ENCODE results near the gene CP. TPM values are rescaled to one million over a fixed set of nuclear protein-coding genes. Genes with fewer than 3 reads are reported as not detected.

The CP gene
- total and polyA plus RNA-seq, 2 experiments from 2014 or later: 0.12 TPM; not detected in 1

DNA sequence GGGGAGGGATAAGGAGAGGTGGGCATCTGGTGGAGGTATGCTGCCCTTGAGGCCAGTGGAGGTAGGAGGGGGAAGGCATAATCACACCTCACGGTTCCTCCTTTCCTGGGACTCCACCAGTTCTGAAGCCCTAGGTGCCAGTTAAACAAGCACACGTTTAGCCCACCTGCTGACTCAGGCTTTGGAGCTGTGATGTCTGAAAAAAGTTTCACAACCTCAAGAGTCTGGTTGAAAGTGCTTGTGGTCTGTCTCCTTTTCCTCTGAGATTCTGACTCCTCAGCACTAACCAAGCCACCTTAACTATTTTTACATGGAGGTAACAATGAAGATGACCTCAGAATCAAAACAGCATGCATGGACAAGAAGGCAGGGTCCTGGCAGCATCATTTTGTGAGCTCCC, 69.2 kb downstream of the CP start:
- Histone ChIP-seq H3K9me3 (ENCODE audit: low read depth) (no peaks in the 10 kb centered on the region), H3K27ac (no peak overlapping the region), H3K36me3 (no peaks in the 10 kb centered on the region), H3K27me3 (no peaks in the 10 kb centered on the region), H3K4me3 (no peak overlapping the region), H3K4me1 (ENCODE audit: low read depth) (no peaks in the 10 kb centered on the region)
- DNase-seq (ENCODE audit: low read depth in 1 of 2, low spot score in 1 of 2): peak in 1 of 2 donors; percentile 62
- TF ChIP-seq, protein P1, sequence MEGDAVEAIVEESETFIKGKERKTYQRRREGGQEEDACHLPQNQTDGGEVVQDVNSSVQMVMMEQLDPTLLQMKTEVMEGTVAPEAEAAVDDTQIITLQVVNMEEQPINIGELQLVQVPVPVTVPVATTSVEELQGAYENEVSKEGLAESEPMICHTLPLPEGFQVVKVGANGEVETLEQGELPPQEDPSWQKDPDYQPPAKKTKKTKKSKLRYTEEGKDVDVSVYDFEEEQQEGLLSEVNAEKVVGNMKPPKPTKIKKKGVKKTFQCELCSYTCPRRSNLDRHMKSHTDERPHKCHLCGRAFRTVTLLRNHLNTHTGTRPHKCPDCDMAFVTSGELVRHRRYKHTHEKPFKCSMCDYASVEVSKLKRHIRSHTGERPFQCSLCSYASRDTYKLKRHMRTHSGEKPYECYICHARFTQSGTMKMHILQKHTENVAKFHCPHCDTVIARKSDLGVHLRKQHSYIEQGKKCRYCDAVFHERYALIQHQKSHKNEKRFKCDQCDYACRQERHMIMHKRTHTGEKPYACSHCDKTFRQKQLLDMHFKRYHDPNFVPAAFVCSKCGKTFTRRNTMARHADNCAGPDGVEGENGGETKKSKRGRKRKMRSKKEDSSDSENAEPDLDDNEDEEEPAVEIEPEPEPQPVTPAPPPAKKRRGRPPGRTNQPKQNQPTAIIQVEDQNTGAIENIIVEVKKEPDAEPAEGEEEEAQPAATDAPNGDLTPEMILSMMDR (IDR thresholded peaks at IDR 0.05; ENCODE audit: low read depth, low read length): no peak

DNA sequence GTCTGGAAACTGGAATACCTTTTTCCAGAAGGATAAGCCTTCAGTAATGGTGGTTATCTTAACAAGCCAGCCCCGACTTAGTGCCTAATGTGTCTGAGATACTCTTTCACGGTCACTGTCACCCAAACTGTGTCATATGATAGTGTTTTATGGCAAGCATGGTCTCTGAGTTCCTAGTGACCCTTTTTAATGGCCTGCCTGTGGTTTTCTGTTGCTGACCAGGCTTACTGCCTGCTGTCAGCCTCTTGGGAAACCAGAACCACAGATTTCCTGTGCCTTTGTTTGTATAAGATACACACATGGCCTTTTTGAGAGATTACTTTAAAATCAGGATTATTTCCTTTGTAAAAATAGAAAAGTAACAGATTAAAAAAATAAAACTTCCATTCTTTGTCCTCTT, 69.8 kb downstream of the CP start:
- peak in 1 of 2 donors; percentile 68 for DNase-seq (ENCODE audit: low read depth in 1 of 2, low spot score in 1 of 2)
- Histone ChIP-seq H3K36me3 (no peaks in the 10 kb centered on the region), H3K27me3 (no peaks in the 10 kb centered on the region), H3K9me3 (ENCODE audit: low read depth) (no peaks in the 10 kb centered on the region), H3K4me3 (no peak overlapping the region), H3K27ac (no peak overlapping the region), H3K4me1 (ENCODE audit: low read depth) (no peaks in the 10 kb centered on the region)
- TF ChIP-seq, protein P1 (IDR thresholded peaks at IDR 0.05; ENCODE audit: low read depth, low read length): no peak

DNA sequence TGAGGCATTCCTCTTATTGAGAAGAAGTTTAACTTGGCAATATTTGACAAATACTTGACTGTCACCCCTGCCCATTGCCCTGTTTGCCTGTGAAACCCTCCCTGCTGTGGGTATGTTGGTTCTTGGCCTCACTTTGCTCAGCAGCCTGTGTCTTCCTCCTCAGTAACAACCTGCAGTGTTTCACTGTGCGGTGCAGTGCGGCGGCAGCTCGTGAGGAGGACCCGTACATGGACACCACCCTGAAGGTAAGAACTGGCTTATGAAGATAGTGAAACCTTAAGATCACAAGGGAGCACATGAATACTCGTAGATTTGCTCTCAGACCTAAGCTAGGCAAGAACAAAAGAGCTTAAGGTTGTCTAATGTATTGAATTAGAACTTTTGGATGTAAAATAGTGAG, 71.2 kb downstream of the CP start:
- Histone ChIP-seq H3K27me3 (no peaks in the 10 kb centered on the region), H3K36me3 (no peaks in the 10 kb centered on the region), H3K4me1 (ENCODE audit: low read depth) (no peaks in the 10 kb centered on the region)

DNA sequence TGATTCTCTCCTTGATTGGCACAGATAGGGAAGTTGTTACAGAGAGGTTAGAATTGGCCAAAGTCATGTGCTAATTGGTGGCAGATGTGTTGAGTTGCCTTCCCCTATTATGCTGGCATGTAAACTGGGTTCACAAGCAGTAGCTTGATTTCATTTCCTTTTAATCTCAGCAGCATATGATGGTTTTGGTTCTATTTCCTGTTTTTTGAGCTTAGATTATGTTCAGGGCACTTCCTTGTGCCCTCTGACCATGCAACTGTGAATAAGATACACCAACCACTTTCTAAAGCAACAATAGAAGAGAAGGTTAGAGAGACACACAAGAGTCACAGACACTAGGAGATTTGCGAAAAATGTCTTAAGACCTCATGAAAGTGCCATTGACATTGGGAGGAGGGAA, 75.7 kb downstream of the CP start:
- H3K27me3 ChIP-seq: no peaks in the 10 kb centered on the region
- H3K4me3 ChIP-seq: no peak overlapping the region
- DNase-seq (ENCODE audit: low read depth in 1 of 2, low spot score in 1 of 2): no peak
- no peaks in the 10 kb centered on the region for H3K4me1 ChIP-seq (ENCODE audit: low read depth)
- TF ChIP-seq, protein P1 (IDR thresholded peaks at IDR 0.05; ENCODE audit: low read depth, low read length): no peak
- no peaks in the 10 kb centered on the region for H3K36me3 ChIP-seq
- H3K27ac ChIP-seq: no peak overlapping the region
- H3K9me3 ChIP-seq (ENCODE audit: low read depth): no peaks in the 10 kb centered on the region

More for the DNA sequence above, 71.2 kb downstream of the CP start:
- TF ChIP-seq, protein P1 (IDR thresholded peaks at IDR 0.05; ENCODE audit: low read depth, low read length): no peak
- Histone ChIP-seq H3K27ac (no peak overlapping the region), H3K9me3 (ENCODE audit: low read depth) (no peaks in the 10 kb centered on the region), H3K4me3 (no peak overlapping the region)
- DNase-seq (ENCODE audit: low read depth in 1 of 2, low spot score in 1 of 2): no peak

DNA sequence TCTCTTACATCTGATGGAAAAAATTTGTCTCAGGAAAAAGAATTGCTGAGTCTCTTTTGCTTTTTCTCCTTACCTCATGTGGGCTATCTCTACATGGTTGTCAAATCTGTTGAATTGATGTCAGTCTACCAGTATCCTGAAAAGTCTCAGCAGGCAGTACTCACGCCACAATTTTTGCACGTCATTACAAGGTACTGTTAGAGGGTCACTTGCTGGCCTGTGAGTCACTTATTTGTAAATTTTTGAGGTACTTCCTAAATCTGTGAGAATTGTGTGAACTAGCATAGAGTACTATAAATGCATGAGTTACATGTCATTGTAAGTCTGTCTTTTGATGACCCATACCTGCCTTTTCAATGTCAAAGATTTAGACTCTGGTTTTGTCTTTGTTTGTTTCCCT, 76.3 kb downstream of the CP start:
- H3K9me3 ChIP-seq (ENCODE audit: low read depth): no peaks in the 10 kb centered on the region
- no peak overlapping the region for H3K27ac ChIP-seq
- H3K27me3 ChIP-seq: no peaks in the 10 kb centered on the region
- no peaks in the 10 kb centered on the region for H3K36me3 ChIP-seq
- TF ChIP-seq, protein P1 (IDR thresholded peaks at IDR 0.05; ENCODE audit: low read depth, low read length): no peak
- DNase-seq (ENCODE audit: low read depth in 1 of 2, low spot score in 1 of 2): no peak
- H3K4me1 ChIP-seq (ENCODE audit: low read depth): no peaks in the 10 kb centered on the region
- no peak overlapping the region for H3K4me3 ChIP-seq

DNA sequence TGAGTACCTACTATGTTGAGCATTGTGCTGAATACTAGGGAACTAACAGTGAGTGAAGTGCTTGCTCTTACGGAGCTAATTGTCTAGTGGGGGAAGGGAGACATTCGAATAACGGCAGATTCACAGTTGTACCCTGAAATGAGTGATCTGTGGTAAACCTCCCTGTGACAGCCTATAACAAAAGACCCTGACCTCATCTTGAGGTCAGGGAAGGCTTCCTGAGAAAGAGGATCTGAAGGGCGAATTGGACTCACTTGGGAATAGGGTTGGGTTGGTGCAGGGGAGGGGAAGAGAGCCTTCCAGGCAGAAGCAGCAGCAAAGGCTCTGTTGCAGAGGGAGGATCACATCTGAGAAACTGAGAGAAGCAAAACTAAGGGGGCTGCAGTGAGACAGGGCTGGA, 78.9 kb downstream of the CP start:
- no peaks in the 10 kb centered on the region for H3K4me1 ChIP-seq (ENCODE audit: low read depth)
- DNase-seq (ENCODE audit: low read depth in 1 of 2, low spot score in 1 of 2): no peak
- H3K9me3 ChIP-seq (ENCODE audit: low read depth): no peaks in the 10 kb centered on the region
- TF ChIP-seq, protein P1 (IDR thresholded peaks at IDR 0.05; ENCODE audit: low read depth, low read length): no peak
- no peak overlapping the region for H3K27ac ChIP-seq
- no peak overlapping the region for H3K4me3 ChIP-seq
- H3K36me3 ChIP-seq: no peaks in the 10 kb centered on the region
- no peaks in the 10 kb centered on the region for H3K27me3 ChIP-seq

Measured in cardiac muscle cell (in vitro differentiated cells and primary cell).